ENCODE measurements around the gene KIAA0930. TPM values are rescaled to one million over a fixed set of nuclear protein-coding genes. Genes with fewer than 3 reads are reported as not detected.

KIAA0930 gene
- total RNA-seq, 6 donors from 2014 or later: 31.2 to 103 (median 42.8) TPM

DNA sequence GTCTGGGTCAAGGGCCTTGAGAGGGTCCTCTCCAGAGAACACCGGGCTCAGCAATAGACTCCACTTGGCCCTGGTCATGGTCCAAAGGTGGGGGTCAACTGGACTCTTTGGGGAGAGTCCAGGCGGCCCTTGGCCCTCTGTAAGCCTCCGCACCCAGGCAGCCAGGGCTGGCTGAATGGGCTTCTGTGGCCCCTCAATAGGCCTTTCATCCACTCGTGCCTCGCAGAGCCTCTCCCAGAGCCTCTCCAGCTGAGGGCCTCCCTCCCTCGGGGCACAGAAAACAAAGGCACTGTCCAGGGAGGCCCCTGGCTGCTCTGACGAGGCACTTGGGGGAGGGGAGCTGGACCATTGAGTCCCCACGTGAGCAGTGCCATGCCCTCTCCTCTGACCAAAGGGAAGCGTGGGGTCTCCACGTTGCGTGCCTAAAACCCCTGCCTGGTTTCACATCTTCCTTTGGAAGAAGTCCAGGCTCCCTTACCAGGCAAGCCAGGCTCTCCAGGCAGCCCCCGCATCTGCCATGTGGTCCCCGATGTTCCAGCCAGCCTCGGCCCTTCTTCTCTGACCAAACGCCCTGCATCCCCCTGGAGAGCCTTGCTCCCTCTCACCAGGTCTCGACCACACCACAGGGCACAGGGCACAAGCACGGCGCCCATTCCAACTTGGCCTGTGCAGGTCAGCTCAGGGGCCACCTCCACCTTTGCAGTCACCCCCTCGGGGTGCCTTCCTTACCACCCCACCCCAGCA, 15.5 kb downstream of the KIAA0930 start:
- peaks cover 34 to 52% (median 42%) of the 10 kb centered on the region in 4 donors for H3K4me1 ChIP-seq
- TF ChIP-seq POLR2AphosphoS5 (IDR thresholded peaks at IDR 0.05): no peak
- TF ChIP-seq, protein P1, sequence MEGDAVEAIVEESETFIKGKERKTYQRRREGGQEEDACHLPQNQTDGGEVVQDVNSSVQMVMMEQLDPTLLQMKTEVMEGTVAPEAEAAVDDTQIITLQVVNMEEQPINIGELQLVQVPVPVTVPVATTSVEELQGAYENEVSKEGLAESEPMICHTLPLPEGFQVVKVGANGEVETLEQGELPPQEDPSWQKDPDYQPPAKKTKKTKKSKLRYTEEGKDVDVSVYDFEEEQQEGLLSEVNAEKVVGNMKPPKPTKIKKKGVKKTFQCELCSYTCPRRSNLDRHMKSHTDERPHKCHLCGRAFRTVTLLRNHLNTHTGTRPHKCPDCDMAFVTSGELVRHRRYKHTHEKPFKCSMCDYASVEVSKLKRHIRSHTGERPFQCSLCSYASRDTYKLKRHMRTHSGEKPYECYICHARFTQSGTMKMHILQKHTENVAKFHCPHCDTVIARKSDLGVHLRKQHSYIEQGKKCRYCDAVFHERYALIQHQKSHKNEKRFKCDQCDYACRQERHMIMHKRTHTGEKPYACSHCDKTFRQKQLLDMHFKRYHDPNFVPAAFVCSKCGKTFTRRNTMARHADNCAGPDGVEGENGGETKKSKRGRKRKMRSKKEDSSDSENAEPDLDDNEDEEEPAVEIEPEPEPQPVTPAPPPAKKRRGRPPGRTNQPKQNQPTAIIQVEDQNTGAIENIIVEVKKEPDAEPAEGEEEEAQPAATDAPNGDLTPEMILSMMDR (IDR thresholded peaks at IDR 0.05): no peak
- TF ChIP-seq POLR2A (IDR thresholded peaks at IDR 0.05): no peak
- TF ChIP-seq EP300 (IDR thresholded peaks at IDR 0.05): no peak
- peak overlapping the region; percentile 60 to 81 (median 64) for H3K27ac ChIP-seq
- no peak overlapping the region for H3K4me3 ChIP-seq
- H3K9me3 ChIP-seq: no peaks in the 10 kb centered on the region
- no peaks in the 10 kb centered on the region for H3K36me3 ChIP-seq
- ATAC-seq (ENCODE audit: low FRiP score in 2 of 2) (no peak), DNase-seq (no peak)
- no peaks in the 10 kb centered on the region for H3K27me3 ChIP-seq
- 84 to 90% methylated on average over 12 to 18 of the region's 19 CpGs for WGBS, 2 donors

DNA sequence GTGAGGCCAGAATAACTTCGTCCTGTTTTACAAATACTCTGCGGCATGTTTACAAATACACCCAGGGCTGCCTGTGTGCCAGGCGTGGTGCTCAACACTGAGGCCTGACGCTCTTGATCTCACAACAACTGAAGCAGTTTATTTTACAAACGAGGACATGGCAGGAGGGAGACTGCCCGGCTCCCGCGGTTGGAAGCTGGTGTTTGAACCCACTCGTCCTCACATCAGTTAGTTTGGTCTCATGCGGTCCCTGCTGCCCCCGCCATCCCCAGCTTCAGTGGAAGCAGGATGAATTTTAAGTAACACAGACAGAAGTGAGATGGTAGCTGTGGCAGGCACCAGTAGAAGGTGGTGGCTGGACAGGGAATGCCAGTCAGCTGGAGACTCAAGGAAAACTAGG, 16.4 kb downstream of the KIAA0930 start:
- 46 to 72% methylated on average over 11 of the region's 11 CpGs for WGBS, 2 donors
- H3K4me3 ChIP-seq: no peak overlapping the region
- peaks cover 34 to 48% (median 41%) of the 10 kb centered on the region in 4 donors for H3K4me1 ChIP-seq
- H3K27ac ChIP-seq: no peak overlapping the region
- ATAC-seq (ENCODE audit: low FRiP score in 2 of 2) (no peak), DNase-seq (no peak)
- no peaks in the 10 kb centered on the region for H3K27me3 ChIP-seq
- no peaks in the 10 kb centered on the region for H3K9me3 ChIP-seq
- no peaks in the 10 kb centered on the region for H3K36me3 ChIP-seq
- no peak for TF ChIP-seq POLR2AphosphoS5 (IDR thresholded peaks at IDR 0.05)
- TF ChIP-seq, protein P1 (IDR thresholded peaks at IDR 0.05): no peak
- no peak for TF ChIP-seq EP300 (IDR thresholded peaks at IDR 0.05)
- no peak for TF ChIP-seq POLR2A (IDR thresholded peaks at IDR 0.05)

DNA sequence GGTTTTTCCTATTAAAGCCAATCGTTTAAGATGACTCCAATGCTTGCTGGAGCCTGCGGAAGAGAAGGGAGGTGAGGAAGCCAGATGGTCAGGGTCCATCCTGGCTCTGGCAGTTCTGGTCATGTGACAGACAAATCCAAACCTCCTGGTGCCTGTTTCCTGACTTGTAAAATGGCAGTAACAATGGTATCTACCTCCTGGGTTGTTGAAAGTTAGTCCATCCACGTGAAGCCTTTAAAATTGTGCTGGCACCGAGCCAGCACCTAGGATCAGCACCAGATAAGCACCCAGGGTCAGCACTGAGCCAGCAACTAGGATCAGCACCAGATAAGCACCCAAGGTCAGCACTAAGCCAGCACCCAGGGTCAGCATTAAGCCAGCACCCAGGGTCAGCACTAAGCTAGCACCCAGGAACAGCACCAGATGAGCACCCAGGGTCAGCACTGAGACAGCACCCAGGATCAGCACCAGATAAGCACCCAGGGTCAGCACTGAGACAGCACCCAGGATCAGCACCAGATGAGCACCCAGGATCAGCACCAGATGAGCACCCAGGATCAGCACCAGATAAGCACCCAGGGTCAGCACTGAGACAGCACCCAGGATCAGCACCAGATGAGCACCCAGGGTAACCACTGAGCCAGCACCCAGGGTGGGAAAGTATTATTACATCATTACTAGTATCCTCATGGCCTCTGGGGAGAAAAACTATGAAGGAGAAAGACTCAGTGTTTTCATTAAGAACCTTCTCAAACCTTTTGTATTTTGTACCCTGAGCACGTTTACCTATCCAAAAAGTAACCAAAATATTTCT, 17.2 kb downstream of the KIAA0930 start:
- no peaks in the 10 kb centered on the region for H3K27me3 ChIP-seq
- ATAC-seq (ENCODE audit: low FRiP score in 2 of 2): no peak
- peaks cover 34 to 48% (median 41%) of the 10 kb centered on the region in 4 donors for H3K4me1 ChIP-seq
- DNase-seq: no peak
- H3K36me3 ChIP-seq: no peaks in the 10 kb centered on the region
- no peak overlapping the region for H3K4me3 ChIP-seq
- TF ChIP-seq EP300 (IDR thresholded peaks at IDR 0.05): no peak
- TF ChIP-seq, protein P1 (IDR thresholded peaks at IDR 0.05): no peak
- no peak for TF ChIP-seq POLR2AphosphoS5 (IDR thresholded peaks at IDR 0.05)
- no peak for TF ChIP-seq POLR2A (IDR thresholded peaks at IDR 0.05)
- WGBS, 2 donors: 72 to 84% methylated on average over 3 of the region's 5 CpGs
- H3K27ac ChIP-seq: no peak overlapping the region
- no peaks in the 10 kb centered on the region for H3K9me3 ChIP-seq

DNA sequence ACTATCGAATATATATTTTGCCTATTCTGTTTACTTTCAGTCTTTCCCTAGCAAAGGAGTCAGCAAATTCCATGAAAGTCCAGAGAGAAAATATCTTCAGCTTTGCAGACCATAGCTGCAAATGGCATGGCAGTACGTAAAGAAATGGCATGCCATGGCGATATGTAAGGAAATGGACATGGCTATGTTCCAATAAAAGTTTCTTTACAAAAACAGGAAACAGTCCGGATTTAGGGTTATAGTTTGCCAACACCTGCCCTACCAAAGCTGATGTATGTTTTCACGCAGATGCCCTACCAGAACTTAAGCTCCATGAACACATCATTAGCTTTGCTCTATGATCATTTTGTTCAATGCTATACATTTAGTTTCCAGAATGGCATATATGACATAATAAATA, 19.5 kb downstream of the KIAA0930 start:
- H3K4me1 ChIP-seq: peaks cover 23 to 42% (median 29%) of the 10 kb centered on the region in 4 donors
- DNase-seq: no peak
- H3K9me3 ChIP-seq: no peaks in the 10 kb centered on the region
- no peak overlapping the region for H3K27ac ChIP-seq
- ATAC-seq (ENCODE audit: low FRiP score in 2 of 2): no peak
- no peak for TF ChIP-seq EP300 (IDR thresholded peaks at IDR 0.05)
- TF ChIP-seq POLR2AphosphoS5 (IDR thresholded peaks at IDR 0.05): no peak
- TF ChIP-seq POLR2A (IDR thresholded peaks at IDR 0.05): no peak
- TF ChIP-seq, protein P1 (IDR thresholded peaks at IDR 0.05): no peak
- no peaks in the 10 kb centered on the region for H3K36me3 ChIP-seq
- 34 to 52% methylated on average over 5 of the region's 5 CpGs for WGBS, 2 donors
- no peak overlapping the region for H3K4me3 ChIP-seq
- H3K27me3 ChIP-seq: no peaks in the 10 kb centered on the region
